Lung microvascular endothelial cell (primary cell): ENCODE measurements around the gene TXNDC16. TPM values are rescaled to one million over a fixed set of nuclear protein-coding genes. Genes with fewer than 3 reads are reported as not detected.
"Not testable (repeated sequence)": the region's sequence is repeated elsewhere in the genome, so short reads cannot be mapped to it uniquely, and the experiment has no call there.

Experiments used
- DNase-seq, 2 donors: peaks; one replicate each; pipeline versions ENCODE4 v3.0.0 to v3.0.0-alpha.2; 2010; ENCODE audit warnings: low read depth in 2 of 2
- total RNA-seq: library from RNA; depleted of rRNA; stranded (reverse); fragments of >200 nt; gene quantifications from 2 replicates; pipeline ENCODE4 v1.2.1, GENCODE V29; 2014

Gene TXNDC16, protein sequence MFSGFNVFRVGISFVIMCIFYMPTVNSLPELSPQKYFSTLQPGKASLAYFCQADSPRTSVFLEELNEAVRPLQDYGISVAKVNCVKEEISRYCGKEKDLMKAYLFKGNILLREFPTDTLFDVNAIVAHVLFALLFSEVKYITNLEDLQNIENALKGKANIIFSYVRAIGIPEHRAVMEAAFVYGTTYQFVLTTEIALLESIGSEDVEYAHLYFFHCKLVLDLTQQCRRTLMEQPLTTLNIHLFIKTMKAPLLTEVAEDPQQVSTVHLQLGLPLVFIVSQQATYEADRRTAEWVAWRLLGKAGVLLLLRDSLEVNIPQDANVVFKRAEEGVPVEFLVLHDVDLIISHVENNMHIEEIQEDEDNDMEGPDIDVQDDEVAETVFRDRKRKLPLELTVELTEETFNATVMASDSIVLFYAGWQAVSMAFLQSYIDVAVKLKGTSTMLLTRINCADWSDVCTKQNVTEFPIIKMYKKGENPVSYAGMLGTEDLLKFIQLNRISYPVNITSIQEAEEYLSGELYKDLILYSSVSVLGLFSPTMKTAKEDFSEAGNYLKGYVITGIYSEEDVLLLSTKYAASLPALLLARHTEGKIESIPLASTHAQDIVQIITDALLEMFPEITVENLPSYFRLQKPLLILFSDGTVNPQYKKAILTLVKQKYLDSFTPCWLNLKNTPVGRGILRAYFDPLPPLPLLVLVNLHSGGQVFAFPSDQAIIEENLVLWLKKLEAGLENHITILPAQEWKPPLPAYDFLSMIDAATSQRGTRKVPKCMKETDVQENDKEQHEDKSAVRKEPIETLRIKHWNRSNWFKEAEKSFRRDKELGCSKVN
- total RNA-seq, result 2.2 and 2.6 TPM in 2 replicates

DNA sequence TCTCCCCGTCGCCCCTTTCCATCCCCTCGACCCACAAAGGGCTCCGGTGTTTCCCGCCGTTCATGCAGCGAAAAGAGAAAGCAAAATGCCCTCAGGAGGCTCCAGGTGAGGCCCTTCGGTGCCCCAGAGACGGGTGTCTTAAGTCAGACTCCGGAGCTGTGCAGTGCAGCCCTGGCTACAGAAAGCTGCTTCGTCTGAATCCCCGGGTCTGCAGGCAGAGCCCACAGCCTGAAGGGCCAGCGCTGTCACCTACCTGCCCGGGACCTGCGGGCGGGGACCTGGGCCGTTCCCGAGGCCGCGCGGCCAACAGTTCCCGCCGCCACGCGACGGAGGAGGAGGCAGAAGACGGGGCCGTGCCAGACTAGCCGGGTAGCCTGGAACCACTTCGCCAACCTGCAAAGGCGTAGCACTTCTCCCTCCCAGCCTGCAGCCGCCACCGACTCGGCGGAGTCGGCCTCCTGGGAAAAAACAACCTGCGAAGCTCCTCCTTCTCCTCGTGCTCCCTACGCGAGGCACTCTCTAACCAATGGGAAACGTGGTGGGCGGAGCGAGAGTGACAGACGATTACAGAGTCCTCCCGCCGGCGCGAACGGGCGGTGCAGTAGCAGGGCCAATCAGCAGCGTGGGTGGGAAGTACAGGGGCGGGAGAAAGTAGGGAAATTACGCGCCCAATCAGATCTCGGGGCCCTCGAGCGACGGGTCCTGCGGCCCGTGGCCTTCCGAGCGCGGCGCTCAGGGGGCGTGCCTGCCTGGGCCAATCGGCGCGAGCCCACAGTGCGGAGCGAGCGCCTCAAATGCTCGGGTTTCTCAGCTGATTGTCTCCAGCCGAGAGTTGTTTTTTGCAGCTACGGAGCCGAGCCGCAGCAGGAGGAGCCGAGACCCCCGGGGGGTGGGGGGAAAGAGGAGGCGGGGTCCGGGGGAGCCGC is at the start of gene TXNDC16, which contains the start of gene GPR137C:
Gene TXNDC16 (minus strand): TSS at position 443 of the 926 bp plus-strand sequence. CDS start 8,948 bp downstream, outside the sequence.
Gene GPR137C (plus strand): TSS at position 774 of the 926 bp plus-strand sequence. CDS start 312 bp downstream, outside the sequence.
- DNase-seq, result peak; percentile 99

DNA sequence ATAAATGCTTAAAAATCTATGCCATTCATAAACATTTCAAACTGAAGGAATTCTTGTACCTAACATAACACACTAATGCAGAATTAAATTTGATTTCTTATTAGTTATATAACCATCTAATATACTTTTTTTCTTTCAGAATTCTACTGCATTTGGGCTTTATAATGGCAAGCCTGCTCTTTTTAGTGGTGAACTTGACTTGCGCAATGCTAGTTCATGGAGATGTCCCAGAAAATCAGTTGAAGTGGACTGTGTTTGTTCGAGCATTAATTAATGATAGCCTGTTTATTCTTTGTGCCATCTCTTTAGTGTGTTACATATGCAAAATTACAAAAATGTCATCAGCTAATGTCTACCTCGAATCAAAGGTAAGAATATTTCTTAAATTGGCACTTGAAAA is 47.7 kb upstream of the TXNDC16 start:
- no peak for DNase-seq

DNA sequence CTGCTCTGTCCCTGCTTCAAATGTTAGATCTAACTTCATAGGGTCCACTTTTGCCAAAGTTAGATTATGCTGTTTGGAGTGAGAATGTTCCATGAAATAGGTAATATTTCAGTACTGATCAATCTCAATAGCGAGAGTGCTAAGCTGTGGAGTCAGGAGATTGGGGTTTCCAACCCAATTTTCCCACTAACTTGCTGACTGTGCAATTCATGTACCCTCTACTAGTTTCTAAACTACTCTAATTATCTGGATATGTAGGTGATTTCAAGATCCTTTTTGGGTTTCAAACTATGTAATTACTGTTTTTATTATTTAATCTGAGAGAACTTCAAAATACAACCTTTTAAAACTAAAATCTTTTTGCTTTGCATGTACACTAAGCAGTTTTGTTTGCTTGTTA is 46.3 kb upstream of the TXNDC16 start:
- no peak for DNase-seq

DNA sequence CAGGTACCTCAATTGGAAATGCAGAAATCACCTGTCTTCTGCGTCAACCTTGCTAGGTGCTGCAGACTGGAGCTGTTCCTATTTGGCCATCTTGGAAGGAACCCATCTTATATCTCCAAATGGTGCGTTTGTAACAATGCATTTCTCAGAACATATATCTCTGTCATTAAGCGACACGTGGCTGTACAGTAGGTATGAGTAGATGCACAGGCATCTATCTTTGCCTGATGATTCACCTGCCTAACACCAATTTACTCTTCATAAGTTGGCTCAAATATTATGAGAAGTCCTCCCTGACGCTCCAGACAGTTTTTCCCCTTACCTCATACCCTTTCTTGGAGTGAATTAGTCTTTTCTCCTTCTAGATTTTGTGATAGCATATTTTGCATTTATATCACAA is 44.6 kb upstream of the TXNDC16 start:
- DNase-seq, result no peak

DNA sequence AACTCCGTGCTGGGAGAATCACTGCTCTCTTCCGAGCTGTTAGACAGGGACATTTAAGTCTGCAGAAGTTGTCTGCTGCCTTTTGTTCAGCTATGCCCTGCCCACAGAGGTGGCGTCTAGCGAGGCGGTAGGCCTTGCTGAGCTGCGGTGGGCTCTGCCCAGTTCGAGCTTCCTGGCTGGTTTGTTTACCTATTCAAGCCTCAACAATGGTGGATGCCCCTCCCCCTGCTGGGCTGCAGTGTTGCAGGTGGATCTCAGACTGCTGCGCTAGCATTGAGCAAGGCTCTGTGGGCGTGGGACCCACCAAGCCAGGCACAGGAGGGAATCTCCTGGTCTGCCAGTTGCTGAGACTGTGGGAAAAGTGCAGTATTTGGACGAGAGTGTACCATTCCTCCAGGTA is 44.0 kb upstream of the TXNDC16 start:
- no peak for DNase-seq

DNA sequence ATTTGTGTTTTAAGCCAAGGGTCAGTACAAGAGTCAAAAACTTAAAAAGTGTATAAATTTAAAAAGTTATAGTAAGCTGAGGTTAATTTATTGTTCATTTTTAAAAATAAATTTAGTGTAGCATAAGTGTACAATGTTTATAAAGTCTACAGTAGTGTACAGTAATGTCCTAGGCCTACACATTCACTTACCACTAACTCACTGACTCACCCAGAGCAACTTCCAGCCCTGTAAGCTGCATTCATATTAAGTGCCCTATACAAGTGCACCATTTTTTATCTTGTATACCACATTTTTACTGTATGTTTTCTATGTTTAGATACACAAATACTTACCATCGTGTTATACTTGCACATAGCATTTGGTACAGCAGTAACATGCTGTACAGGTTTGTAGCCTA is 38.0 kb upstream of the TXNDC16 start:
- DNase-seq, result no peak

DNA sequence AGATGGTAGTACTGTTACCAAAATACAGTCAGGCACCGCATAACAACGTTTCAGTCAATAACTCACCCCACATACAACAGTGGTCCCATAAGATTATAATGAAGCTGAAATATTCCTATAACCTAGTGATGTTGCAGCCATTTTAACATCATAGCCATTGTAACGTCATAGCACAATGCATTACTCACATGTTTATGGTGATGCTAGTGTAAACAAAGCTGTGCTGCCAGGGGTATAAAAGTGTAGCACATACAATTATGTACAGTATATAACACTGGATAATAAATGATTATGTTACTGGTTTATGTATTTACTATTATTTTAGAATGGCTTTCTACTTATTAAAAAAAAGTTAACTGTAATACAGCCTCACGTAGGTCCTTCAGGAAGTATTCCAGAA is 37.3 kb upstream of the TXNDC16 start:
- DNase-seq, result no peak

DNA sequence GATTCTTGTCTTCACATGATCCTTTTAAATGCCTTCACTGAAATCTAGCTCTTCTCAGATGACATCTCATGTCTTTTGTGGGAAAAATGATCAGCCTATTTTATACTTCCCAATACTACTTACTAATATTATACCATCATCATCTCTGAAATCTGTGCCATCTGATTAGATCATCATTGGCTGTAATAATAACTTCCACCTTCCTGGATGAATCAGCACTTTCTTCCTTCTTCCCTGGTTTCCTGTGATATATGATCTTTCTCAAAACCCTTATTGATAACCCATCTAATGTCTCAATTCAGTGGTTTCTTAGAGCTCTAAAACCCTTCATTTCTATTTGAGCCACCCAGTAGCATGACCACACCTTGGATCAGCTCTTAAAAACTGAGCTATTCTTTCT is 31.2 kb upstream of the TXNDC16 start:
- peak in 1 of 2 donors; percentile 3 for DNase-seq

DNA sequence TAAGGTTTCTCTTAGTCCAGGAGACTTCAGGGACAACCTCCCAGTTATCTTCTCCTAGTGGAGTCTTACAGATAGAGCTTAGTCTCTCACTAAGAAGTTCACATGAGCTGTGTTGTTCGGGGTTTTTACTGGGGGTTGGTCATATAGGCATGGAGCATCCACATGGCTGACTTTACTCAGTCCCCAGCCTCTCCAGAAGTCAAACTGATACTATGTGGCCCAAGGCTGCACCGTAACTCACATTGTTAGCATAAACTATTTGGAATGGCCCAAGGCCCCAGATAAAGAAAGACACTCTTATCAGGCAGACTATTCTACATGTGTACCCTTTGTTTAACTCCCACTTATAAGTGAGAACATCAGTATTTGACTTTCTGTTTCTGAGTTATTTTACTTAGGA is 23.6 kb upstream of the TXNDC16 start:
- DNase-seq, result no peak

DNA sequence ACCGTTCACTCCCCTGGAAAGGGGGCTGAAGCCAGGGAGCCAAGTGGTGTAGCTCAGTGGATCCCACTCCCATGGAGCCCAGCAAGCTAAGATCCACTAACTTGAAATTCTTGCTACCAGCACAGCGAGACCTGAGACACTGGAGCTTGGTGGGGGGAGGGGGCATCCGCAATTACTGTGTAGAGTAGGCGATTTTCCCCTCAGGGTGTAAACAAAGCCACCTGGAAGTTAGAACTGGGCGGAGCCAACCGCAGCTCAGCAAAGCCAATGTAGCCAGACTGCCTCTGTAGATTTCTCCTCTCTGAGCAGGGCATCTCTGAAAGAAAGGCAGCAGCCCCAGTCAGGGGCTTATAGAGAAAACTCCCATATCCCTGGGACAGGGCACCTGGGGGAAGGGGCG is 16.1 kb upstream of the TXNDC16 start:
- DNase-seq, result not testable (repeated sequence)

DNA sequence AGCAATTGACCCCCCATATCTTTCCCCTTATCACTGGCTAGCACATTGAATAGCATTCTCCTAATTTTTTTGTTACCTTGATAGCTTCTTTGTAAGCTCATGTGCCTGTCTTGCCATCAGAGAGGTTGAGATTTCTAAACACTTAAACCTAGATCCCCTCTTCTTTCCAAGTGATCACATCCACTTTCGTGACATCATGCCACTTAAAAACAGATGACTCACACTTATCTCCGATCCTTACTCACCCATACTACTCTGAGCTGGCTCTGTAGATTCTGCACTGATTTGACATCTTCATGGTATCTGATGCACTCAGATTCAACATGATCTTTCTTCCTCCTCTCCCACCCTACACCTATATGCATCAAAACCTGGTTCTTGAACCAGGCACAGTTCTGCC is 10.8 kb upstream of the TXNDC16 start:
- DNase-seq, result peak in 1 of 2 donors; percentile 46

DNA sequence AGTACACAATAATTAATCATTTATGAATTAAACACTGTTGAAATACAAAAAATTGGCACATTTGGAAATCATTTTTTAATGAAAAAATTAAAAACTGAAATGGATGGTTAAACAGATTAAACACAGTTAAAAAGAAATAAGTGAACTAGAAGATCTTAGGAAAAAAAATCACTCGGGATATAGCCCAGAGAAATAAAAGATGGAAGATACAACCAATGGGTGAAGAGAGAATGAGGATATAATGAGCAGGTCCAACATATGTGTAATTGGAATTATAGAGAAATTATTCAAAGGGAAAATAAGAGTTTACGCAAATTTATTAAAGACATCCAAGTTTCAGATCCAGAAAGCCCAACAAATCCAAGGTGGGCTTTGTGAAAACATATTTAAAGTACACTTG is 6.4 kb upstream of the TXNDC16 start:
- DNase-seq, result no peak

DNA sequence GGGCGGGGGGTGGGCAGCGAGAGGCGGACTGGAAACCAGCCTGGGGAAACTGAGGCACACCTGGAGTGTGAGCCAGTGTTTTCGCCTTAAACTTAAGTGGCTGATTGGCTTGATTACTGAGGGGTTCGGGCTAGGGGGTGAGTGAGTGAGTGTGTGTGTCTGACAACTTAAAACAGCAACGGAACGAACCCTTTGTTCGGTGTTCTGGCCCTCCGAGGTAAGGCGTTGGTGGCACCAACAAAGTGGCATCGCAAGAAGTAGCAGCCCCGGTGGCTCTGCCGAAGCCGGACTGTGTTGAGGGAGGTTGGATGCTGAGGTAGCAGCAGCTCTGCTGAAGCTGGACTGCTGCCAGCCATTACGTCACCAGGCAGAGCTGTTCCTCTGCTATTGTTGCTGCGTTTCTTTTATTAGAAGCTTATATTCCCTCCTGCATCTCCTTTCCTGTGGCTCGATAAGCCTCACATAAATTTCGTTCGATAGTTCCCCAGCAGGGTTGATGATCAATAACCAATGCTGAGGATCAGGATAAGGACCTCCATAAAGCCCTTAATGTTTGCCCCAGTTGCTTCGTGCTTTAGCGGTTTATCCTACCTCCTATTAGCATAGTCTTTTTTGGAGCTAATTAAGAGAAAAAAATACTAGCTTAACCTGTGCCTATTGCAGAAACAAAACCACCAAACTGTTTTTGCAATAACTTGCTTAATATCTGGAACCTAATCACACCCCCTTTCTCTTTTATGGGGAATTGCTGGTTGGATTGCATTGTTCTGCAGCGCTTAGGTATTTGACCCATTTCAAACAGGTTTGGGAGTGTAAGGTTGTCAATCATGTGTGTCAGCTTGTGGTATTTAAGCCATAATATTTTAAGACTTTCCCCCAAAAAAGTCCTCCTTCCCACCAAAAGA is 1.6 kb upstream of the TXNDC16 start:
- DNase-seq, result peak; percentile 93 to 94

DNA sequence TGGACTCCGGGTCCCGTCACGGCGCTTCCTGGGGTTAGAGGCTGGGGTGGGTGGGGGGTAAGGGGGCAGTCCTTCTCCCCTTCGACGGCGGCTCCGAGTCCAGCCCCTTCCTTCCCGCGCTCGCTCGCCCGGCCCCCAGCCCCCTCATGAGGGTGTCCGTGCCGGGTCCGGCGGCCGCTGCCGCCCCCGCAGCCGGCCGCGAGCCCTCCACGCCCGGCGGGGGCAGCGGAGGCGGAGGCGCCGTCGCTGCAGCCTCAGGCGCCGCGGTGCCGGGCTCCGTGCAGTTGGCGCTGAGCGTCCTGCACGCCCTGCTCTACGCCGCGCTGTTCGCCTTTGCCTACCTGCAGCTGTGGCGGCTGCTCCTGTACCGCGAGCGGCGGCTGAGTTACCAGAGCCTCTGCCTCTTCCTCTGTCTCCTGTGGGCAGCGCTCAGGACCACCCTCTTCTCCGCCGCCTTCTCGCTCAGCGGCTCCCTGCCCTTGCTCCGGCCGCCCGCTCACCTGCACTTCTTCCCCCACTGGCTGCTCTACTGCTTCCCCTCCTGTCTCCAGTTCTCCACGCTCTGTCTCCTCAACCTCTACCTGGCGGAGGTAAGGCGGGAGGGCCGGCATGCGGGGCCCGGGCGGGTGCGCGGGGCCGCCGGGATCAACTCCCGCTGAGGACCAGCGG is 831 bp upstream of the TXNDC16 start:
- peak in 1 of 2 donors; percentile 41 for DNase-seq

DNA sequence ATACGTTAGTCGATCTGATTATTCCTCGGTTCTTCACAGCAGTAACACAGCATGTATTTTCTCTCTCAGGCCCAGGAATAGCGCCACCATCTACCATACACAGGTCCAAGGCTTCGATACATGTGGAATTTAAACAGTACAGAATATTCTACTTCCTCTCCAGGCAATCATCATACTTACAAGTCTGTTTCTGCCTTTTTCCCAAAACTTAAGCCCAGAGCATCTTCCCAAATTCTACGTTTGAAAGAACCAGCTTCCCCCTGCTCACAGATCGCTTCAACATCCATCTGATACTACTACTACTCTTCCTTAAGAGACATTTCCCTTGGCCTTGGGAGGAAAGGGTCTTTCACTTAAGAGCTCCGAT is 626 bp downstream of the TXNDC16 start:
- peak; percentile 36 to 52 for DNase-seq

DNA sequence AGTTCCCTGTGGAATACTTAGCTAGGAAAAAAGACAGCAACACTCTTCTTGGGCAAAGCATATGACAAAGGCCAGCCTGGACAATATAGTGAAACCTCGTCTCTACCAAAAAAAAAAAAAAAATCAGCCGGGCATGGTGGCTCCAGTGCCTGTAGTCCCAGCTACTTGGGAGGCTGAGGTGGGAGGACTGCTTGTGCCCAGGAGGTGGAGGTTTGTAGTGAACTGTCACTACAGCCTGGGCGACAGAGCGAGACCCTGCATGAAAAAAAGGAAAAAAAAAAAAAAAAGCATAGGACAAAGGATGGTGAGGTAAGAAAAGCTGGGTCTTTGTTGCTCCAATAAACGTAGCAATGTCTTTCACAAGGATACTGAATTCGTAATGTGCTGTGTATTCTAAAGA is 1.1 kb downstream of the TXNDC16 start:
- no peak for DNase-seq

DNA sequence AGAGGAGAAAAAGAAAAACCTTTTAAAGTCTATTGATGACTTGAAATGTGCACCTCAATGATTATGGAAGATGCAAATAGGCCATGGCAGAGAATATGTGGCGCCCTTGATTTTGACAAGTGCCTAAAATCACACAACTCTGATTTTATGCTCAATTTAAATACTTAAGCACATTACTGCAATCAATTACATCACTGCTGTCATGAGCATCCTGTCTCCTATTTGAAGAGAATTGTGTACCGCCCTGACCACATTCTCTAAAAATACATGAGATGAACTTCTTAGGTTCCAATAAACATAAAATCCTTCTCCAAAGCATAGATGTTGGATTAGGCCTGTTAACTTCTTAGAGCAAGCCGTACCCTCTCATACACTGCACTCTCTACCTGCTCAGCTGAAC is 1.6 kb downstream of the TXNDC16 start:
- DNase-seq, result no peak

DNA sequence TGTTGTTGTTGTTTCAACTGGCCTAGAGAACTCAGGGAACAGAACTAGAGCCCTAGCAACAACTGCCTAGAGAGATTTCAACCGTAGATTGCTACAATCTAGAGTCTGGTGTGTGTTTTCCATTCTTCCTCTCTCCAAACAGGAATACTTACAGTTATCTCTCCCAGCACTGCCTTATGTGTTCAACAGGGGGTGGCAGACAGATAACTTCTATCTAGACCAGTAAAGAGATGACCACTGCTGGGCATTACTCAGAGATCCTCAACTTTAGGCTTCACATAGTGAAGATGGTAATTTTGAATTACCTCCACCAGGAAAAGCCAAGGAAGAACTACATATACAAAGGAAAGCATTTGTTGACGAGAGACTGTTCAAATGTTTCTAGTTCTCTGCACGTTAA is 4.8 kb downstream of the TXNDC16 start:
- DNase-seq, result peak in 1 of 2 donors; percentile 1

DNA sequence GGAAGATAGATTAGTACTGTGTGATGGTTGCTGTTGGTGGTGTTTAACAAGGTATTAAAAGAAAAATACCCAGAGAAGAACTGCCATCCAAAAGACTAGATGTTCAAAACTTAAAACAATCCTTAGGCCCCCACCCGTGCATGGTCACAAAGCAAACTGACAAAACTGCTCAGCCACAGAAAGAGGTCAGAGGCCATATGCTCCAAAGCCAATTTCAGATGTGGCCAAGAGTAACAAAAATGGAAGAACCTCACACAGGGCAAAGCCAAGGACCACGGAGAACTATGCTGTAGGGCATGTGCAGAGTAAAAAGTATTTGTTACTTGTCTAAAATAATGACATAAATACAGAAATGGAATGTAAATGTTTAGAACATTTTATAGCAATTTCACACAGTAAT is 5.3 kb downstream of the TXNDC16 start:
- peak in 1 of 2 donors; percentile 13 for DNase-seq

DNA sequence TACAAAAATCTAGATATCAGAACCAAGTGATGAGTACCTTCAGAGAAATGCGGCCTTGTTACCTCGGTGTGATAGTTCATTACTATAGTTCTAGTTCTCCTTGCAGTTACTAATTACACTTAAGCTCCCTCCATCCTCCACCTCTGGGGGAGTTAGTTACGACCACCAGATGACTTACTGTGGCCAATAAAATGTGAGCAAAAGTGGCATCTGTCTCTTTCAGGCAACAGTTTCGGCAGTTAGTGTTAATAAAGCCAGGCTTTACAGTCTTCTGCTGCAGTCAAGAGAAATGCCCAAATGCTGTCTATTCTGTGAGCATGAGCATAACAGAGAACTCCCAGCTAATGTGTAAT is 6.0 kb downstream of the TXNDC16 start:
- DNase-seq, result no peak
